SK-N-SH treated with all-trans-retinoic acid at 6 μM for 48 hours (cell line): ENCODE measurements around the gene RELT.

ENCODE experiments used
- TCF4 ChIP-seq: fragments of 250-450 bp; sonication (Bioruptor Pico); IDR thresholded peaks from 2 replicates; pipeline ENCODE4 v1.8.0; 2021; ENCODE audit warnings: mild to moderate bottlenecking, moderate library complexity, borderline replicate concordance
- TSHZ2 ChIP-seq: fragments of 250-450 bp; sonication (Bioruptor Pico); IDR thresholded peaks from 2 replicates; pipeline ENCODE4 v1.5.0; 2020; ENCODE audit warnings: mild to moderate bottlenecking, moderate library complexity
- ZFP3 ChIP-seq: fragments of 250-450 bp; sonication (Bioruptor Pico); IDR thresholded peaks from 2 replicates; pipeline ENCODE4 v1.5.0; 2020; ENCODE audit warnings: mild to moderate bottlenecking, moderate library complexity
- ZNF565 ChIP-seq: fragments of 450-650 bp; formaldehyde crosslinking; conservative IDR thresholded peaks from 2 replicates; pipeline ENCODE4 v1.5.0; 2020; ENCODE audit warnings: low read depth, mild to moderate bottlenecking, moderate library complexity

- TF ChIP-seq ZFP3 (CRISPR knock-in tag) = no peak
- no peak for TF ChIP-seq ZNF565 (CRISPR knock-in tag)
- TF ChIP-seq TSHZ2 = no peak
- TF ChIP-seq TCF4 = no peak
Observed at GRCh38 chr11:73397468-73398131, 21.4 kb downstream of the RELT start.
